ENCODE measurements around the gene MAP4K3.

The MAP4K3 gene

DNA sequence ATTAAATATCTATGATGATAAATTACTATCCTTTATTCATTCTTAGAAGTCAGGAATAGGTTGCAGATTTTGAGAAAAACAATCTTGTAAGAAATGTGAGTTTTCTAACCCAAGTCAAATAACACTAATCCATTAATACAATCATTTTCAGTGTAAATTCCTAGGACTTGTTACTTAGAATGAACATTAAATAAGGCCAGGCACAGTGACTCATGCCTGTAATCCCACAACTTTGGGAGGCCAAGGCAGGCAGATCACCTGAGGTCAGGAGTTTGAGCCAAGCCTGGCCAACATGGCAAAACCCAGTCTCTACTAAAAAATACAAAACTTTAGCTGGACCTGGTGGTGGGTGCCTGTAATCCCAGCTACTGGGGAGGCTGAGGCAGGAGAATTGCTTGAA lies 147.5 kb downstream of the MAP4K3 start:
- ChIA-PET POLR2A (no interaction called here), CTCF (interaction anchor here (1.0 to 1.4 kb wide), 2 partner anchors 11 to 60 kb away, joined by 3 to 4 read pairs; no protein-coding TSS in a partner anchor)
- no peak for TF ChIP-seq CTCF (IDR thresholded peaks at IDR 0.05; ENCODE audit: control extremely low read depth, extremely low read depth, low read depth, missing control alignments)
- no peak for DNase-seq (ENCODE audit: extremely low spot score)

GRCh38 chr2:39283561-39283960 lies 153.5 kb downstream of the MAP4K3 start:
- DNase-seq (ENCODE audit: extremely low spot score): no peak
- ChIA-PET CTCF (interaction anchor here (1.0 to 1.8 kb wide), 2 partner anchors 11 to 17 kb away, joined by 3 to 5 read pairs; no protein-coding TSS in a partner anchor), POLR2A (no interaction called here)
- no peak for TF ChIP-seq CTCF (IDR thresholded peaks at IDR 0.05; ENCODE audit: control extremely low read depth, extremely low read depth, low read depth, missing control alignments)

DNA sequence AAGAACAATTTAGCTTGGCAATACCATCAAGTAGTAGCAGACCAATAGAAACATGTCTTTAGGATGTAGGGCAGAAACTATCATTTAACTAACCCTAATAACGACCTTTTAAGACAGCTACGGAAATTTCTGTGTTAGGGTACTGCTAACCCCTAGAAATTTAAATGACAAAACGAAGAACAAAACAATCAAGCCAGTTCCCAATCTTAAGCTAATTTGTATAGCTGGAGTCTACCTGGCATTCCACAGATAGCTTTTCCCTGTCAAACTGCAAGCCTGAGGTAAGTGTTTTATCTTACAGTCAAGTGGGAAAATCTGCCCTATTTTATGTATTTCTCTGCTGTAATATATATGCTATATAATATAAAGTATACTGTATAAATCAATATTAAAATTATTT lies 155.7 kb downstream of the MAP4K3 start:
- POLR2A ChIA-PET: no interaction called here
- CTCF ChIA-PET: no interaction called here
- no peak for DNase-seq (ENCODE audit: extremely low spot score)
- no peak for TF ChIP-seq CTCF (IDR thresholded peaks at IDR 0.05; ENCODE audit: control extremely low read depth, extremely low read depth, low read depth, missing control alignments)

- no peak for DNase-seq (ENCODE audit: extremely low spot score)
- ChIA-PET POLR2A (no interaction called here), CTCF (interaction anchor here (1.2 kb wide), 2 partner anchors 10 to 11 kb away, joined by 4 to 5 read pairs; no protein-coding TSS in a partner anchor)
- no peak for TF ChIP-seq CTCF (IDR thresholded peaks at IDR 0.05; ENCODE audit: control extremely low read depth, extremely low read depth, low read depth, missing control alignments)
Measured at GRCh38 chr2:39275016-39275415, 162.1 kb downstream of the MAP4K3 start.

GRCh38 chr2:39269941-39270340 lies 167.1 kb downstream of the MAP4K3 start:
- POLR2A ChIA-PET: no interaction called here

DNA sequence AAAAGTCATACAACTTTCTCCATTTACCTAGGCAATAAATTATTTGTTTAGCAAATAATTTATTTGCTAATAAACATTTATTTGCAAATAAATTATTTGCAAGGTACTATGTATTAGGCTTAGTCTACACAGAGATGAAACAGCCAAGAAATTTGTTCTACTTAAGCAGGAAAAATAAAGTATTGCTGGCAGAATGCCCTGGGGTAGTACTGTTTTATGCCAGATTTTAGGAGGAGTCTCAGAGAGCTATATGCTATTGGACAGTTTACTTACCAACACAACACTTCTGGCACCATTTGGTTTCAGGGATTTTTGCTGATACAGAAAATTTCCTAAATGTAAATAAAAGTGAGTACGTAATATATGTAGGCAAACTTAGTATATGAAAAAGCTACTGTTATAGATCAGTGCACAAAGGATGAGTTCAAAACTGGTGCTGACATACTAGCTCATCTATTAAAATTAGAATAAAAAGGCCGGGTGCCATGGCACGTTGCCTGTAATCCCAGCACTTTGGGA lies 170.1 kb downstream of the MAP4K3 start:
- DNase-seq (ENCODE audit: extremely low spot score): no peak
- ChIA-PET CTCF (interaction anchor here (1.5 kb wide), 1 partner anchor 319 kb away, joined by 4 read pairs; no protein-coding TSS in a partner anchor), POLR2A (no interaction called here)
- no peak for TF ChIP-seq CTCF (IDR thresholded peaks at IDR 0.05; ENCODE audit: control extremely low read depth, extremely low read depth, low read depth, missing control alignments)

More at GRCh38 chr2:39269941-39270340, 167.1 kb downstream of the MAP4K3 start:
- no peak for DNase-seq (ENCODE audit: extremely low spot score)
- TF ChIP-seq CTCF (IDR thresholded peaks at IDR 0.05; ENCODE audit: control extremely low read depth, extremely low read depth, low read depth, missing control alignments): no peak
- CTCF ChIA-PET: interaction anchor here (1.1 to 3.1 kb wide), 5 partner anchors 9 to 460 kb away, joined by 3 to 8 read pairs (median 4); no protein-coding TSS in a partner anchor

Data from GM10248 (cell line).